Measurements from ENCODE around the gene CTIF. TPM values are rescaled to one million over a fixed set of nuclear protein-coding genes. Genes with fewer than 3 reads are reported as not detected.

CTIF gene
- total and polyA plus RNA-seq, 4 donors: 12.2 to 45.7 (median 32.6) TPM

DNA sequence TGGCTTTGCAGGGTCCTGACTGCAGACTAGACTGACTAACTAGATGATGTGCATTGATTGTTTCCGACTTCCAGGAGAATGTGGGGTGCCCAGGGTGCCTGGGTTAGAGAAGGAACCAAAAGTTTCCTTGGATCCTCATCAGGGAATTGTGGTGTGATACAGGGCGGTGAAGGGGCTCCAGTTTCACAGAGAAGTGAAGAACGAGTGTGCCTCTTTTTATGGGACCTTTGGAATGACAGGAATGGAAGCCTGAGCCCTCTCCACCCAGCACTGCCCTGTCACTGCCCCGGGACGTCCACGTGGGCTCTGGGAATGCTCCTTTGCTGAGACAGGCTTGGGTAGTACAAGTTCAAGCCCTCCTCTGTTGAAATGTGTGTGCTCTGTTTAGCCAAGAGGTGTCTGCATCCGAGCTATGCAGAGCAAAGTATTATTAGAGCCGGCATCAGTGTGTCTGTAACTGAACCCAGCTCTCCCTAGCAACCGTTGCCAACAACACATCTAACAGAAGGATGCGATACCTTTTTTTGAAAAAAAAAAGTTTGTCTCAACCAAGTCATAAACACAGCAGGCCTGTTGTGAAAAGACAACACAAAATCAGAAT, 228.4 kb downstream of the CTIF start:
- Histone ChIP-seq H3K27ac (ENCODE audit: low read depth in 1 of 2, low read length in 1 of 2) (peak overlapping the region; percentile 13 to 53), H3K36me3 (ENCODE audit: control insufficient read depth in 4 of 4, insufficient read depth in 4 of 4, low read length in 4 of 4) (peaks cover 0 to 17% (median 13%) of the 10 kb centered on the region in 4 donors), H3K4me3 (no peak overlapping the region), H3K9ac (ENCODE audit: insufficient read depth in 1 of 2, low read length in 2 of 2) (no peak overlapping the region), H3K27me3 (ENCODE audit: control insufficient read depth in 3 of 3, insufficient read depth in 3 of 3, low read length in 2 of 3) (no peaks in the 10 kb centered on the region), H3K9me3 (ENCODE audit: control insufficient read depth in 4 of 4, insufficient read depth in 3 of 4, low read length in 3 of 4) (no peaks in the 10 kb centered on the region), H3K4me1 (ENCODE audit: control insufficient read depth in 5 of 5, insufficient read depth in 5 of 5, low read length in 5 of 5) (peaks cover 0 to 13% (median 6%) of the 10 kb centered on the region in 5 donors)
- 71 to 81% methylated on average over 10 of the region's 10 CpGs for WGBS, 2 donors
- ATAC-seq (ENCODE audit: insufficient read depth, low FRiP score) (no peak), DNase-seq (peak; percentile 61 to 67 (median 63))
- TF ChIP-seq CTCF (IDR thresholded peaks at IDR 0.05; ENCODE audit: control extremely low read depth, extremely low read depth): no peak

DNA sequence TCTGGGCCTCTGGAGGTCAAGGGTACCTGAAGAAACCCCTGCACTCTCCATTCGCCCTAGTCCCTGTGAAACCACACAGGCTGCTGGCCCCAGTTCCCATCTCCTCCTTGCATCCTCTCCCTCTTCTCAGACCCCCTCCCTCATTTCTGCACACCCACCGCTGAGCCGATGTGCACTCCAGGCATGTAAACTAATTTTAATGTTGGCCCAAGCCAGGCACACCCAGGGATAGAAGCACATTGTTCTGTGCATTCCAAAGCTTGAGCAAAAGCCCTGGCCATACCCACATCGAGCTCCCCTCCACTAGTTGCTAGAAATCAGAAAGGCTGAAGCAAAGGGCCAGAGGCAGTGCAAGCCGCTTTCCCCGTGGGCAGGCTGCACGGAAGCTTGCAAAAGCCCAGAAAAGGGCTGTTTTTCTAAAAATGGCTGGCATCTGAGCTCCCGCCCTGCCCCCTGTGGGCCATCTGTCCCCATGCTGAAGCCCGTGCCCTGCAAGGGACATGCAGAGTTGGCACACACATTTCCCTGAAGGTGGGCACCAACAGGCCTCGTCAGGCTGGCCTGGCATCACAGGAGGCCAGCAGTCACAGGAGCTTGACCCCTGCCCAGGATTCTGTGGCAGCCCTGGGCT, 230.3 kb downstream of the CTIF start:
- no peak overlapping the region for H3K9ac ChIP-seq (ENCODE audit: insufficient read depth in 1 of 2, low read length in 2 of 2)
- H3K27ac ChIP-seq (ENCODE audit: low read depth in 1 of 2, low read length in 1 of 2): no peak overlapping the region
- no peaks in the 10 kb centered on the region for H3K27me3 ChIP-seq (ENCODE audit: control insufficient read depth in 3 of 3, insufficient read depth in 3 of 3, low read length in 2 of 3)
- TF ChIP-seq CTCF (IDR thresholded peaks at IDR 0.05; ENCODE audit: control extremely low read depth, extremely low read depth): no peak
- 73 to 81% methylated on average over 10 of the region's 10 CpGs for WGBS, 2 donors
- no peaks in the 10 kb centered on the region for H3K9me3 ChIP-seq (ENCODE audit: control insufficient read depth in 4 of 4, insufficient read depth in 3 of 4, low read length in 3 of 4)
- DNase-seq: no peak
- no peak overlapping the region for H3K4me3 ChIP-seq
- peaks cover 0 to 13% (median 12%) of the 10 kb centered on the region in 4 donors for H3K36me3 ChIP-seq (ENCODE audit: control insufficient read depth in 4 of 4, insufficient read depth in 4 of 4, low read length in 4 of 4)
- peaks cover 0 to 13% (median 4%) of the 10 kb centered on the region in 5 donors for H3K4me1 ChIP-seq (ENCODE audit: control insufficient read depth in 5 of 5, insufficient read depth in 5 of 5, low read length in 5 of 5)
- no peak for ATAC-seq (ENCODE audit: insufficient read depth, low FRiP score)

DNA sequence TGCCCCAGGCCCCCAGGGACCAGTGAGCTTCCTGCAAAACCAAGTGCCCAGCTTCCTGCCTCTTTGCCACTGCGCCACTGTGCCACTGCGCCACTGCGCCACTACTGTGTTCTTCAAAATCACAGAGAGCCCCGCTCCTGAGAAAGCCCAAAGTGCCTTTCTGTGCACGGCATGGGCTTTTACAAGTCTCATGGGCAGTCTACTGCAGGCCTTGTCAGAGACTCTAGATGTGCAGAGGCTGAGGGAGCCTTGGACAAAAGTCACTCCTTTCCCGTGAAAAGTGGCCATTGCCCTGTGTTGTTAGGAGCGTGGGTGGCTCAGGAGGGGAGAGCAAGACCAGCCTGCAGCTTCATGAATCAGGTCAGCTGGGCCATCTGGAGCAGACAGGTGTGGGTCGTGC, 231.4 kb downstream of the CTIF start:
- Histone ChIP-seq H3K9me3 (ENCODE audit: control insufficient read depth in 4 of 4, insufficient read depth in 3 of 4, low read length in 3 of 4) (no peaks in the 10 kb centered on the region), H3K36me3 (ENCODE audit: control insufficient read depth in 4 of 4, insufficient read depth in 4 of 4, low read length in 4 of 4) (peaks cover 0 to 13% (median 12%) of the 10 kb centered on the region in 4 donors), H3K4me3 (no peak overlapping the region), H3K9ac (ENCODE audit: insufficient read depth in 1 of 2, low read length in 2 of 2) (no peak overlapping the region), H3K4me1 (ENCODE audit: control insufficient read depth in 5 of 5, insufficient read depth in 5 of 5, low read length in 5 of 5) (peaks cover 0 to 13% (median 2%) of the 10 kb centered on the region in 5 donors), H3K27ac (ENCODE audit: low read depth in 1 of 2, low read length in 1 of 2) (no peak overlapping the region), H3K27me3 (ENCODE audit: control insufficient read depth in 3 of 3, insufficient read depth in 3 of 3, low read length in 2 of 3) (no peaks in the 10 kb centered on the region)
- no peak for TF ChIP-seq CTCF (IDR thresholded peaks at IDR 0.05; ENCODE audit: control extremely low read depth, extremely low read depth)
- no peak for ATAC-seq (ENCODE audit: insufficient read depth, low FRiP score)
- WGBS, 2 donors: 96 to 97% methylated on average over 8 of the region's 8 CpGs
- DNase-seq: no peak
